GM18868 (cell line): ENCODE data around the gene MARCHF9.
"Not testable (repeated sequence)": the region's sequence is repeated elsewhere in the genome, so short reads cannot be mapped to it uniquely, and the experiment has no call there.

Experiments used
- ATAC-seq: cut with Tn5 transposase; IDR thresholded peaks from one replicate; pipeline ENCODE4 v1.9.1; 2021; ENCODE audit warnings: mild to moderate bottlenecking, moderate library complexity; ENCODE audit not compliant: unreplicated experiment

MARCHF9 gene

GRCh38 chr12:57754411-57755193, at the start of gene MARCHF9:
MARCHF9 (plus strand) TSS chr12:57755103; CDS start chr12:57755529, 426 bp downstream.
- ATAC-seq, result peak; percentile 45

- no peak for ATAC-seq
These were observed 47.7 kb upstream of the MARCHF9 start for GRCh38 chr12:57707250-57707649.

- ATAC-seq, result no peak
These were observed 46.6 kb upstream of the MARCHF9 start for GRCh38 chr12:57708296-57708695.

- ATAC-seq, result no peak
These were observed 42.2 kb upstream of the MARCHF9 start for GRCh38 chr12:57712701-57713100.

- ATAC-seq, result no peak
These were observed 41.7 kb upstream of the MARCHF9 start for GRCh38 chr12:57713209-57713608.

GRCh38 chr12:57715036-57715748, 39.7 kb upstream of the MARCHF9 start:
- not testable (repeated sequence) for ATAC-seq

GRCh38 chr12:57715786-57716185, 39.1 kb upstream of the MARCHF9 start:
- ATAC-seq, result no peak

GRCh38 chr12:57716305-57716704, 38.6 kb upstream of the MARCHF9 start:
- ATAC-seq, result no peak

- ATAC-seq, result no peak
These were observed 37.8 kb upstream of the MARCHF9 start for GRCh38 chr12:57717131-57717530.

GRCh38 chr12:57717846-57718640, 36.9 kb upstream of the MARCHF9 start:
- no peak for ATAC-seq

- no peak for ATAC-seq
These were observed 36.0 kb upstream of the MARCHF9 start for GRCh38 chr12:57718641-57719528.

- no peak for ATAC-seq
These were observed 34.9 kb upstream of the MARCHF9 start for GRCh38 chr12:57719777-57720605.

- ATAC-seq, result no peak
These were observed 34.0 kb upstream of the MARCHF9 start for GRCh38 chr12:57720606-57721595.

GRCh38 chr12:57721846-57722608, 32.9 kb upstream of the MARCHF9 start:
- ATAC-seq, result not testable (repeated sequence)

GRCh38 chr12:57722716-57723629, 31.9 kb upstream of the MARCHF9 start:
- no peak for ATAC-seq

GRCh38 chr12:57723630-57723962, 31.3 kb upstream of the MARCHF9 start:
- no peak for ATAC-seq
